ENCODE measurements around the gene SPHK1. TPM values are rescaled to one million over a fixed set of nuclear protein-coding genes. Genes with fewer than 3 reads are reported as not detected.
"Not testable (repeated sequence)": the region's sequence is repeated elsewhere in the genome, so short reads cannot be mapped to it uniquely, and the experiment has no call there.

The SPHK1 gene
- total RNA-seq, 4 donors from 2014 or later, result 14.7 to 29.2 (median 18.9) TPM

DNA sequence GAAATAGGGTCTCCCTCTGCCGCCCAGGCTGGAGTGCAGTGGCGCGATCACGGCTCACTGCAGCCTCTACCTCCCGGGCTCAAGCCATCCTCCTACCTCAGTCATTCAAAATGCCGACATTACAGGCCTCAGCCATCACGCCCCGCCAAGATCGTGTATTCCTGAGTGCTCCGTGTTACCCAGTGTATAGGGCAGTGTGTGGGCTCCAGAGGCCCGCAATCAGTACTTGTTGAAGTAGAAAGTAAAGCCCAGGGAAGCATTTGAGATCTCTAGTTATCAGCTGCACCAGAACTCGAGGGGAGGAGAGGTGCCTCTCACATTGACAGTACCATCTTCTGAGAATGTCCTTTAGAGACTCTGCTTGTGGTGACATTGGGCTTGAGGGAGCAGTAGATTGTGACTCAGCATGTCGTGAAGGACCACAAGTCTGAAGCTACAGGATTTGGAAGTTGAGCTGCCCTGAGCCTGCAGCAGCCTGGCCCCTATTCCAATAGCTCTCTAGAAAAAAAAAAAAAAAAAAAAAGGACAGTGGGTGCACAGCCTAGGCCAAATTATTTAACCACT, 29.6 kb upstream of the SPHK1 start:
- no peak for TF ChIP-seq EP300 (IDR thresholded peaks at IDR 0.05)
- no peak for TF ChIP-seq POLR2AphosphoS5 (IDR thresholded peaks at IDR 0.05)
- TF ChIP-seq POLR2A (IDR thresholded peaks at IDR 0.05), result no peak
- TF ChIP-seq, protein P1, sequence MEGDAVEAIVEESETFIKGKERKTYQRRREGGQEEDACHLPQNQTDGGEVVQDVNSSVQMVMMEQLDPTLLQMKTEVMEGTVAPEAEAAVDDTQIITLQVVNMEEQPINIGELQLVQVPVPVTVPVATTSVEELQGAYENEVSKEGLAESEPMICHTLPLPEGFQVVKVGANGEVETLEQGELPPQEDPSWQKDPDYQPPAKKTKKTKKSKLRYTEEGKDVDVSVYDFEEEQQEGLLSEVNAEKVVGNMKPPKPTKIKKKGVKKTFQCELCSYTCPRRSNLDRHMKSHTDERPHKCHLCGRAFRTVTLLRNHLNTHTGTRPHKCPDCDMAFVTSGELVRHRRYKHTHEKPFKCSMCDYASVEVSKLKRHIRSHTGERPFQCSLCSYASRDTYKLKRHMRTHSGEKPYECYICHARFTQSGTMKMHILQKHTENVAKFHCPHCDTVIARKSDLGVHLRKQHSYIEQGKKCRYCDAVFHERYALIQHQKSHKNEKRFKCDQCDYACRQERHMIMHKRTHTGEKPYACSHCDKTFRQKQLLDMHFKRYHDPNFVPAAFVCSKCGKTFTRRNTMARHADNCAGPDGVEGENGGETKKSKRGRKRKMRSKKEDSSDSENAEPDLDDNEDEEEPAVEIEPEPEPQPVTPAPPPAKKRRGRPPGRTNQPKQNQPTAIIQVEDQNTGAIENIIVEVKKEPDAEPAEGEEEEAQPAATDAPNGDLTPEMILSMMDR (IDR thresholded peaks at IDR 0.05), result no peak
- H3K27ac ChIP-seq, result no peak overlapping the region
- 68 to 83% methylated on average over 1 to 8 of the region's 13 CpGs for WGBS, 2 donors (ENCODE audit: low coverage in 1 of 2)
- ATAC-seq, result no peak
- H3K4me3 ChIP-seq, result no peak overlapping the region
- no peaks in the 10 kb centered on the region for H3K36me3 ChIP-seq
- H3K4me1 ChIP-seq, result peaks cover 0 to 27% (median 4%) of the 10 kb centered on the region in 3 donors
- no peaks in the 10 kb centered on the region for H3K27me3 ChIP-seq
- no peaks in the 10 kb centered on the region for H3K9me3 ChIP-seq

- Histone ChIP-seq H3K4me1 (peaks cover 0 to 36% (median 2%) of the 10 kb centered on the region in 3 donors), H3K4me3 (no peak overlapping the region), H3K27ac (no peak overlapping the region), H3K9me3 (no peaks in the 10 kb centered on the region), H3K36me3 (no peaks in the 10 kb centered on the region), H3K27me3 (no peaks in the 10 kb centered on the region)
- TF ChIP-seq, protein P1 (IDR thresholded peaks at IDR 0.05), result no peak
- no peak for TF ChIP-seq EP300 (IDR thresholded peaks at IDR 0.05)
- no peak for TF ChIP-seq POLR2A (IDR thresholded peaks at IDR 0.05)
- TF ChIP-seq POLR2AphosphoS5 (IDR thresholded peaks at IDR 0.05), result no peak
- 65 to 75% methylated on average over 7 to 11 of the region's 12 CpGs for WGBS, 2 donors (ENCODE audit: low coverage in 1 of 2)
- ATAC-seq, result no peak
These were observed 27.5 kb upstream of the SPHK1 start for GRCh38 chr17:76356803-76357456.

DNA sequence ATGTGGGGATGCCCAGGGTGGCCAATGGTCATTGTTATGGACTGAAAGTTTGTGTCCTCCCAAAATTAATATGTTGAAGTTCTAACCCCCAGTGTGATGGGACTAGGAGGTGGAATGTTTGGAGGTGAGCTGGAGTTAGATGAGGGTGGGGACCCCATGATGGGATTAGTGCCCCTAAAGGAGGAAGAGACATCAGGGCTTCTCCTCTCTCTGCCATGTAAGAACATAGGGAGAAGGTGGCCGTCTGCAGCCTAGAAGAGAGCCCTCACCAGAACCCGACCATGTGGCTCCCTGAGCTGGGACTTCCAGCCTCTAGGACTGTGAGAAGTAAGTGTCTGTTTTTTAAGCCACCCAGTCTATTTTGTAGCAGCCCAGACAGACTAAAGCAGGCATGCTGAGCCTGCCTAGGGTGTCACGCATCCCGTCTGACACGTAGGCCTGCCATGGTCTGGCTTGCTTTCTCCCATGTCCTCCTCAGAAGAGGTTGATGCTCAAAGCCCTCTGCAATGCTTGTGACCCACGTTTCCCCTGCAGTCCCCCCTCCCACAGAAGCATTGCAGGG, 26.7 kb upstream of the SPHK1 start:
- TF ChIP-seq POLR2A (IDR thresholded peaks at IDR 0.05) (no peak), POLR2AphosphoS5 (IDR thresholded peaks at IDR 0.05) (no peak), EP300 (IDR thresholded peaks at IDR 0.05) (no peak)
- TF ChIP-seq, protein P1 (IDR thresholded peaks at IDR 0.05), result no peak
- ATAC-seq, result no peak
- Histone ChIP-seq H3K4me1 (peaks cover 0 to 35% (median 9%) of the 10 kb centered on the region in 3 donors), H3K27ac (no peak overlapping the region), H3K36me3 (no peaks in the 10 kb centered on the region), H3K9me3 (no peaks in the 10 kb centered on the region), H3K4me3 (no peak overlapping the region), H3K27me3 (no peaks in the 10 kb centered on the region)
- WGBS, 2 donors (ENCODE audit: low coverage in 1 of 2), result 88% methylated on average over 4 of the region's 6 CpGs; no CpG with 5 or more reads in 1 of the 2 donors

DNA sequence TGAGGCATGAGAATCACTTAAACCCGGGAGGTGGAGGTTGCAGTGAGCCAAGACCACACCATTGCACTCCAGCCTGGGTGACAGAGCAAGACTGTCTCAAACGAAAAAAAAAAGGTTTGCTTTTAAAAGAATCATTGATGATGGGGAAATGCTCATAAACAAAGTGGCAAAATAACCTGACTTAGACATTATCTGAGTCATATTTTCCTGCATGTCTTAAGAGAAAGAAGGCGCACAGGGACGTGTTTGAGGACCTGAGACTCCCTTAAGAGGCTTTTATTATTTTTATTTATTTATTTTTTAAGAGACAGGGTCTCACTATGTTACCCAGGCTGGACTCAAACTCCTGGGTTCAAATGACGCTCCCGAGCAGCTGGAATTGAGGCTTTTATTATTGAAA, 25.0 kb upstream of the SPHK1 start:
- Histone ChIP-seq H3K4me1 (peaks cover 0 to 31% (median 9%) of the 10 kb centered on the region in 3 donors), H3K27ac (no peak overlapping the region), H3K9me3 (no peaks in the 10 kb centered on the region), H3K36me3 (no peaks in the 10 kb centered on the region), H3K27me3 (no peaks in the 10 kb centered on the region), H3K4me3 (no peak overlapping the region)
- ATAC-seq, result no peak
- 56 to 73% methylated on average over 4 to 6 of the region's 6 CpGs for WGBS, 2 donors (ENCODE audit: low coverage in 1 of 2)
- TF ChIP-seq POLR2AphosphoS5 (IDR thresholded peaks at IDR 0.05) (no peak), POLR2A (IDR thresholded peaks at IDR 0.05) (no peak), EP300 (IDR thresholded peaks at IDR 0.05) (no peak)
- TF ChIP-seq, protein P1 (IDR thresholded peaks at IDR 0.05), result no peak

GRCh38 chr17:76359776-76360175, 24.6 kb upstream of the SPHK1 start:
- not testable (repeated sequence) for ATAC-seq, H3K27ac ChIP-seq, H3K36me3 ChIP-seq, H3K4me3 ChIP-seq, H3K27me3 ChIP-seq, H3K9me3 ChIP-seq
- H3K4me1 ChIP-seq, result peaks cover 0 to 27% (median 9%) of the 10 kb centered on the region in 3 donors
- 84 to 94% methylated on average over 3 to 6 of the region's 6 CpGs for WGBS, 2 donors (ENCODE audit: low coverage in 1 of 2)
